GF-D8 (cell line): ENCODE results near the gene TRAFD1.

ENCODE experiments used
- DNase-seq: peaks from one replicate; lab custom pipeline; 2025; lab: John Stamatoyannopoulos, UW

TRAFD1 gene

DNA sequence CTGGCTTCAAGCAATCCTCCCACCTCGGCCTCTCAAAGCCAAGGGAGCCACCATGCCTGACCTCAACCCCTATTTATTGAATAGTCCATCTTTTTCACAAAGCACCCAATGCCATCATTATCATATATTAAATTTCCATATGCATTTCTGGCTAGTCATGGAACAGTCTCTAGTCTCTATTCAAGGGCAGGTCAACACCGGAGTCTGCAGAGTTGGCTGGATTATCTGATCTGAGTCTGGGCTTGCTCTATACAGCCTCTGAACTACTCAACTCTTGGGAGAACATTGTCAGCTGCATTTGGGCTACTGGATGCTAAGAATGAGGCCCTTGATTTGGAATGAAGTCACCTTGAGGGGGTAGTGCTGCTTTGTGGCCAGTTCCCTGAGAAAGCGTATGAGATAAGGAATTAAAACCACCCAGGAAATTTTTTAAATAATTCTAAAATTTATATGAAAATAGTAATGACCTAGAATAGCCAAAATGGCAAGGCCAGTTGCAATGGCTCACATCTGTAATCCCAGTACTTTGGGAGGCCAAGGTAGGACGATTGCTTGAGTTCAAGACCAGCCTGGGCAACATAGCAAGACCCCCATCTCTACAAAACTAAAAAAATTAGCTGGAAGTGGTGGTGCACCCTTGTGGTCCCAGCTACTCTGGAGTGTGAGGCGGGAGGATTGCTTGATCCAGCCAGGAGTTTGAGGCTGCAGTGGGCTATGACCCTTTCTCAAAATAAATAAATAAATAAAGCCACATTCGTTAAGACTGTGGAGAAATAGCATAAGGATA, 9.9 kb upstream of the TRAFD1 start:
- DNase-seq = no peak

DNA sequence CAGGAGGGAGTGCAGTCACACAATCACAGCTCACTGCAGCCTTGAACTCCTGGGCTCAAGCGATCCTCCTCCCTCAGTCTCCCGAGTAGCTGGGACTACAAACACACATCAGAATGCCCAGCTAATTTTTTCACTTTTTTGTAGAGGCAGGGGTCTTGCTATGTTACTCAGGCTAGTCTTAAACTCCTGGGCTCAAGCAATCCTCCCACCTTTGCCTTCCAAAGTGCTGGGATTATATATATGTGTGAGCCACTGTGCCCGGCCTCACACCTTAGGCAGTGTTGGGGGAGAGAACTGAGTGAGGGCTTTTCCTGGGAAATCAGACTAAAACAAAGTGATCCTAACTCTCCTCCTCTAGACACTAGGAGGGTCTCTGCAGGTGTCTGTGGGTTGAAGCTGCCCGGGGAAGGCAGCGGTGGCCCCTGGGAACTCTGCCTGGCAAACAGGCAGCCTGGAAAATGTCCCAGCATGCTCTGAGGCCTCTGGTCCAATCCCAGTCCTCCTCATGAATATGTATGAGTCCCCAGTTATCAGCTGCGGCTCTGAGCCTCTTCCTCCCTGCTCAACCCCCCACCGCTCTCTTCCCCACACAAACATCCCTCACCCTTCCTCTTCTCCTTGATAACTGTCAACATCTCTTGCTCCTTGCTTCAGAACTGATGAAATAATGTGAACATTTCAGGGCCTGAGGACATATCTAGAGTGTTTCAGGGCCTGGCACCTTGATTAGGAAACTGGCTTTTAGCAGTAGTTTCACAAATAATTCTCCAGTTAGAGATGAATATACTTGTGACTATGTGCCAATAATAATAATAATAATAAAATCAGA, 8.9 kb upstream of the TRAFD1 start:
- peak; percentile 56 for DNase-seq

DNA sequence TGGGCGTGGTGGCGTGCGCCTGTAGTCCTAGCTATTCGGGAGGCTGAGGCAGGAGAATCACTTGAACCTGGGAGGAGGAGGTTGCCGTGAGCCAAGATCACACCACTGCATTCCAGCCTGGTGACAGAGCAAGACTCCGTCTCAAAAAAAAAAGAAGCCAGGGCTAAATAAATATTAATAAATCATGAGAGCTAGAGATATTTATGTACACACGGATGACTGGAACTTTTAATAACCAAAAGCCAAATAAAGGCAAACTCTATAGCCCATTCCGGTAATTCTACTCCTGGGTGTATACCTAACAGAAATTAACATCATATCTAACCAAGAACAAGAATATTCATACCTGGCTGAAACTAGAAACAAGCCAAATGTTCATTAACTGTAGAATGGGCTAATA, 7.7 kb upstream of the TRAFD1 start:
- DNase-seq = no peak

DNA sequence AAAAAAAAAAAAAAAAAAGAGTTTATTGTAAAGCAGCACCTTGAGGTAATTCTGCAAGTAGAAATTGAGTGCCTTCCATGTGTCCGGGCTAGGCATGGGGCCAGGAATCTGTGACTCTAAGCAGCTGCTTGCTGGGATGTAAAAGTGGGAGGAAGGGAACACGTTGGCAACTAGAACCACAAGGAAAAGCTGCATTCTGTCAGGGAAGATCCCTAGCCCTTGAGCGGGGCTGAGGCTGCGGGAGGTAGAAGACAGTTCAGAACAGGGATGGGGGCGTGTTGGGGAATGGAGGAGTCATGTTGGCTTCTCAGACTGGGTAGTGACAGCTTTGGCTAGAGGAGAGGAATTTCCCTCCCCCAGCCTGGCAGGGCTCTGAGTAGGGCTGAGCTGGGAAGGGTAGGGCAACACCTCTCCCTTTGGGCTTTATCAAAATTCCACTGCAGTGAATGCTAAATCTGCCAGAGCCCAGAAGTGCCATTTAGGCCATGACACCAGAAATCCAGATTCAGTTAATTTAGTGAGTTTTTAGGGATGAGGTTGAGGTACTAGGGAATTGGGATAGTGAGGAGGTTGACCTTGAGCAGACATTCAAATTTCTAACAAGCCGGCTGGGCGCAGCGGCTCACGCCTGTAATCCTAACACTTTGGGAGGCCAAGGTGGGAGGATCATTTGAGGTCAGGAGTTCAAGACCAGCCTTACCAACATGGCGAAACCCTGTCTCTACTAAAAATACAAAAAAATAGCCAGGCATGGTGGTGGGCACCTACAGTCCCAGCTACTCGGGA, 3.4 kb upstream of the TRAFD1 start:
- DNase-seq = no peak

DNA sequence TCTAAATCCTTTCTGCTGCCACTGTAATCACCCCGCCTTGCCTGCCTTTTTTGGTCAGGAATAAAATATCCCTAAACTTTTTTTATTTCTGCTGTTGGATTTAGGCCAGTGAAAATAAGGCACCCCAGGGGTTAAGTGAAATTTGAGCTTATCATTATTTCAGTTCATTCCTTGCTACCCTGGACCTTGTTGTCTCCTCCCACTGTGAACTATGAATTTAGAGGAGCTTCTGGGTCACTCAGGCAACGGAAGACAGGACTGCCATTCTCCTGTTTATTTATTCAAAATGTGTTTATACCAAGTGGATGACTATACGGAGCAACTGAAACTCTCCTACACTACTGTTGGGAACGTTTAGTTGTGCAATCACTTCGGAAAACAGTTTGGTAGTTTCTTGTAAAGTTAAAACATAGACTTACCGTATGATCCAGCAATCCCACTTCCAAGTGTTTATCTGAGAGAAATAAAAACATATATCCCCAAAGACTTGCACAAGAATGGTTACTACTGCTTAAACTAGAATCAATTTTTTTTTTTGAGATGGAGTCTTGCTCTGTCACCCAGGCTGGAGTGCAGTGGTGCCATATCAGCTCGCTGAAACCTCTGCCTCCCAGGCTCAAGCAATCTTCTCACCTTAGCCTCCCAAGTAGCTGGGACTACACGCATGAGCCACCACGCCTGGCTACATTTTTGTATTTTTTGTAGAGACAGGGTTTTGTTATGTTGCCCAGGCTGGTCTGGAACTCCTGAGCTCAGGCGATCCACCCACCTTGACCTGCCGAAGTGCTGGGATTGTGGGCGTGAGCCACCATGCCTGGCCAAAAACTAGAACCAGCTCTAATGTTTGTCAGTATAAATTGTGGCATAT, 2.3 kb upstream of the TRAFD1 start:
- DNase-seq = no peak

DNA sequence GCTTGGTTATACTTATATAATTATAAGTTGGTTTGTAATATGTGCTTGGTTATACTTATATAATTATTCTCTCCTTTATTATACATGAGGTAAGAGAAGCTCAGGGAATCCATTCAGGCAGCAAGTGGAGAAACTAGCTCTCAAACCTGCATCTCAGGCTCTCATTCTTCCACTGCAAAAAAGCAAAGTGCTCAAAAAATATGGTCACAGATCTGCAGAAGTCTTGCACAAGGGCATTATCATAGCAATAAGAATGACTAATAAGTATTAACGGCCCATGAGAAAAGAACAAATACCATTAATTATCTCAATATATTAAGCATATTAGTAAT, 476 bp upstream of the TRAFD1 start:
- no peak for DNase-seq

DNA sequence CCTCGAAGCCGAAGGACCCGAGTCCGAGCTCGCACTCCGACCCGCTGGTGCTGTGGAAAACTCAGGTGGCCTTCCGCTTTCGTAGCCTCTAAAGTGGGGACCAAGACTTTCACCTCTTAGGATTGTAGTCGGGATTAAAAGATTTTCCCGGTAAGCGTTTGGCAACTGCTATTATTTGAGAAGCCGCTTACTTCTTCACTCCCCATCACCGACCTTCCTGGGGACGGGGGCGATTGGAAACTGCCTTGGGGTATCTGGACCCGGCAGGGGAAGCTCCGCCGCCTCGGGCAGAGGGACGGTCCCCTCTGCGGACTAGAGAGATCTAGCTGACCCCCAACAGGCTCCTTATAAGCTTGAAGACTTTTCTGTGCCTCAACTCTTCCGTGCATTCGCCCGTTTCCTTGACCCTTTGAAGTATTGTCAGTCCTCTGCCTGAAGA, 659 bp downstream of the TRAFD1 start:
- no peak for DNase-seq

DNA sequence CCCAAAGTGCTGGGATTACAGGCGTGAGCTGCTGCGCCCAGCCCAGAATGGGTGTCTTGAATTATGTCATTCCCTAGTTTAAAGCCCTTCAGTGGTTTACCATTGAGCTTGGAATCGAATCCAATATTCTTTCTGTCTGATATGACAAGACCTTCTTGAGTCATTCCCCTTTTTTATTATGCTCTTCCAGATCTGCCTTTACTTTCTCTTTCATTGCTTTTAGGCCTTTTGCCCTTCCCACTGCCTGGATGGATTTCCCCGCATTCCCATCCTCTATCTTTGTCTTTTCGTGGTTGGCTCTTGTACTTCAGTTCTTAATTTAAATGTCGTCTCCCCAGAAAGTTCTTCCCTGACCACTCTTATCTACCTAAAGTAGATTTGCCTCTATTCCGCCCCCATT, 1.6 kb downstream of the TRAFD1 start:
- DNase-seq = no peak

DNA sequence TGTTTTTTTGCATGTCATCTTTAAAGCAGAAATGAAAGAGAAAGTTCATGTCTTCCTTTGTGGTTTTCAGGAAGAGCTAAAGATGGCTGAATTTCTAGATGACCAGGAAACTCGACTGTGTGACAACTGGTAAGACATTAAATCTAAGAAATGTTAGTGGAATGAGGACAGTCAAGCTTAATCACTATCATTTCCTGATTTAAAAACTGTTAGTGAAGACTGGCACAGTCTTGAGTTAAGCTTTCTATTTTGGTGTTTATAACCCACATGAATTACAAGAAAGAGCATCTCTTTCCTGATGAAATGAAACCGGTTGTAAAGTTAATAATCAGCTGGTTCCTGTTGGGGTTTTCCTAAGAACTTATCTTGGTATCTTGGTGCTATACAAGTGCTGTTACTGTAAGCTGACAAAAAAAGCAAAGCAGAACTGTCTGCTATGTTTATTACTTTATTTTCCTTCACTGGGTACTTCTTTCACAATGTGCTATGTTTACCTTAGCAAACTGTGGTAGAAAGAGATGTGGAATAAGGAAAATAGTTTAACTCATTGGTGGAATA, 5.2 kb downstream of the TRAFD1 start:
- DNase-seq = peak; percentile 71

DNA sequence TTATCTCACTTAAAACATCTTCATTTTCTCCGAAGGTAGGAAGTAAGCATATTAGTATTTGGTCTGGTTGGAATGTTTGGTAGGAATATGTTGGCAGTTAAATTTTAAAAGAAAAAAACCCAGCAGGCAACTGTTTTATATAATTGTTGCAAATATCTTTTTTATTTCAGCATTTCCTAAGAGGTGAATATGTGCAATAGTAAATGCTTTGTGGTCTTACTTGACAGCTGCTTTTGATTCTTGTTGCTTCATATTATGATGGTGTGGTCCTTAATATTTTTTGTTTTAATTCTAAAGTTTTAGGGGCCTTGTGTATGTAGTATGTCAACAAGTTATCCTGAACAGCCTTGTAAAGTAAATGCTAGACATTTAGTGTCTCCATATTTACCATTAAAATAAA, 6.3 kb downstream of the TRAFD1 start:
- no peak for DNase-seq

DNA sequence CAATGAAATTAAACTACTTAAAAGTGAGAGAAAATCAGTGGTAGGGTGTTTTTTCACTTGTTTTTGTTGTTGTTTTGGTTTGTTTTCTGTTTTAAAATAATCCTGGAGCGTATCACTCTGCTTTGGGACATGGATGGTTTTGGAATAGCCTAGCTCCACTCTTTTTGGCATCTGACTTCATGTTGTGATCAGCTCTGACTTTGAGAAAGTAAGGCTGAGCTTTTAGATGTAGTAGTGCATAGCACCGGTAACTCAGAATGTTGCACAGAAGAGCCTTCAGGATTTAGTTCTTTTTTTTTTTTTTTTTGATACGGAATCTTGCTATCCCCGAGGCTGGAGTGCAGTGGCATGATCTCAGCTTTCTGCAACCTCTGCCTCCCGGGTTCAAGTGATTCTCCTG, 8.1 kb downstream of the TRAFD1 start:
- DNase-seq = no peak

DNA sequence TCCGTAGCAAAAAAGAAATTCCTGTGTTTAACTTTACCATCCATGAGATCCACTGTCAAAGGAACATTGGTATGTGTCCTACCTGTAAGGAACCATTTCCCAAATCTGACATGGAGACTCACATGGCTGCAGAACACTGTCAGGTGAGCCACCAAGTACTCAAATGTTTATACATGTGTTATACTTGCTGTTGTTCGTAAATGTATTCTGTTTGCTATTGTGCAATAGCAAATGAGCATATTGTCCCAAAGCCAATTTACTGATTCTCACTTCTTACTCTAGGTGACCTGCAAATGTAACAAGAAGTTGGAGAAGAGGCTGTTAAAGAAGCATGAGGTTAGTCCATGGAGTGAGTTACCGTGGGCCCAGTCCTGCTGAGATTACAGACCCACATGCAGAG, 9.4 kb downstream of the TRAFD1 start:
- no peak for DNase-seq

DNA sequence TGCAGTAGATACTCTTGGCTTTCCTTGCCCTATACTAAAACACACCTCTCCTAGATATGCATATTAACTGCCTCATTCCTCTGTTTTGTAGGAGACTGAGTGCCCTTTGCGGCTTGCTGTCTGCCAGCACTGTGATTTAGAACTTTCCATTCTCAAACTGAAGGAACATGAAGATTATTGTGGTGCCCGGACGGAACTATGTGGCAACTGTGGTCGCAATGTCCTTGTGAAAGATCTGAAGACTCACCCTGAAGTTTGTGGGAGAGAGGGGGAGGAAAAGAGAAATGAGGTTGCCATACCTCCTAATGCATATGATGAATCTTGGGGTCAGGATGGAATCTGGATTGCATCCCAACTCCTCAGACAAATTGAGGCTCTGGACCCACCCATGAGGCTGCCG, 15.4 kb downstream of the TRAFD1 start:
- peak; percentile 90 for DNase-seq

DNA sequence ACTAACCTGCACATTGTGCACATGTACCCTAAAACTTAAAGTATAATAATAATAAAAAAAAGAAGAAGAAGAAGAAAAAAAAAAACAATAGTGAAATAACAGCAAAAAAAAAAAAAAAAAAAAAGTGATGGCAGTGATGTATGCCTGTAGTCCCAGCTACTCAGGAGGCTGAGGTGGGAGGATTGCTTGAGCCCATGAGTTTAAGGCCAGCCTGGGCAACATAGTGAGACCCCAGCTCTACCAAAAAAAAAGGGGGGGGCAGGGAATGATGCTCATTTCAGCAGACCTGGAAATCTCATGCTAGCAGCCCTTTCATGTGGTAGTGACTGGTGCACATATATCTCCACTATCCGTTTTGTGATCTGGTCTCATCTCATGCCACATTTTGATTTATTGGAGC, 20.8 kb downstream of the TRAFD1 start:
- DNase-seq = no peak

DNA sequence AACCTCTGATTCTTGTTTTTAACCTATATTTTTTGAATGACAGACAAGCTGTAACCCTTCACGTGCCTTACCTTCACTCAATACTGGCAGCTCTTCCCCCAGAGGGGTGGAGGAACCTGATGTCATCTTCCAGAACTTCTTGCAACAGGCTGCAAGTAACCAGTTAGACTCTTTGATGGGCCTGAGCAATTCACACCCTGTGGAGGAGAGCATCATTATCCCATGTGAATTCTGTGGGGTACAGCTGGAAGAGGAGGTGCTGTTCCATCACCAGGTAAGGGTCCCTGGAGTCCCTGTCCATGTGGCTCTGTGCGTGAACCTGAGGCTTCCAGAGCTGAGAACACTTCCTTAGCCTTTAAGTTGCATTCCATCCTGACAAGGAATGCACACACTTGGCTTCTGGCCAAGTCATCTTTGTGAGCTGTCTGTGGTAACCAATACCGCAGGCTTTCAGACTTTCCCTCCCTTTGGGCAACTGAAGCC, 22.7 kb downstream of the TRAFD1 start:
- DNase-seq = no peak

DNA sequence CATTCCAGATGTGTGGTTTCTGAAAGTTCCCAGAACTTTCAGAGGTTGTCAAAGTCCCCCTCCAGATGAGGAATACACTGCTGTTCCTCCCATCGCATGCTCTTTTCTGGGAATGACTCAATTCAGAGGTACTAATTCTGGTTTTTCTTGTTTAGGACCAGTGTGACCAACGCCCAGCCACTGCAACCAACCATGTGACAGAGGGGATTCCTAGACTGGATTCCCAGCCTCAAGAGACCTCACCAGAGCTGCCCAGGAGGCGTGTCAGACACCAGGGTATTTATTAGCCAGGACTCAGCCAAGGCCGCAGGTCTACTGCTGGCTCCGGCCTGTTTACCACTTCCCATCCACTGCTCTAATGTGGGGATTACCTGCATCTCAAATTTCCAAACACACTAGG, 24.2 kb downstream of the TRAFD1 start:
- no peak for DNase-seq

DNA sequence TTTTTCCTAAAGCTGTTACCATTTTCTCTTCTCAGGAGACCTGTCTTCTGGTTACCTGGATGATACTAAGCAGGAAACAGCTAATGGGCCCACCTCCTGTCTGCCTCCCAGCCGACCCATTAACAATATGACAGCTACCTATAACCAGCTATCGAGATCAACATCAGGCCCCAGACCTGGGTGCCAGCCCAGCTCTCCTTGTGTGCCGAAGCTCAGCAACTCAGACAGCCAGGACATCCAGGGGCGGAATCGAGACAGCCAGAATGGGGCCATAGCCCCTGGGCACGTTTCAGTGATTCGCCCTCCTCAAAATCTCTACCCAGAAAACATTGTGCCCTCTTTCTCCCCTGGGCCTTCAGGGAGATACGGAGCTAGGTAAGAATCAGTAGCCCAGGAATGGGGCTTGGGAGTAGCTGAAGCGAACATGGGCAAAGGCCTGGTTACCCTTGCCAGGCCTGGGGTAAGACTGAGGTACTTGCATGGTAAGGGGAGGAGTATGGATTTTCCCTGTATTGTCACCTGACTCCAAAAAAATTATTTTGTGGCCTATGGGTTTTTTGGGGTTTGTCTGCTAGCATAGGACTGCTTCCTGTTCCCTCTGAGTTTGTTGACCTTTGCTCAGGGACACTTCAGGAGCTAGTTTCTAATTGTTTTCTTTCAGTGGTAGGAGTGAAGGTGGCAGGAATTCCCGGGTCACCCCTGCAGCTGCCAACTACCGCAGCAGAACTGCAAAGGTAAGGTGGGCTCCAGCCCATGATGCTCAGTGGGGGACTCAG, 26.6 kb downstream of the TRAFD1 start:
- DNase-seq = no peak

DNA sequence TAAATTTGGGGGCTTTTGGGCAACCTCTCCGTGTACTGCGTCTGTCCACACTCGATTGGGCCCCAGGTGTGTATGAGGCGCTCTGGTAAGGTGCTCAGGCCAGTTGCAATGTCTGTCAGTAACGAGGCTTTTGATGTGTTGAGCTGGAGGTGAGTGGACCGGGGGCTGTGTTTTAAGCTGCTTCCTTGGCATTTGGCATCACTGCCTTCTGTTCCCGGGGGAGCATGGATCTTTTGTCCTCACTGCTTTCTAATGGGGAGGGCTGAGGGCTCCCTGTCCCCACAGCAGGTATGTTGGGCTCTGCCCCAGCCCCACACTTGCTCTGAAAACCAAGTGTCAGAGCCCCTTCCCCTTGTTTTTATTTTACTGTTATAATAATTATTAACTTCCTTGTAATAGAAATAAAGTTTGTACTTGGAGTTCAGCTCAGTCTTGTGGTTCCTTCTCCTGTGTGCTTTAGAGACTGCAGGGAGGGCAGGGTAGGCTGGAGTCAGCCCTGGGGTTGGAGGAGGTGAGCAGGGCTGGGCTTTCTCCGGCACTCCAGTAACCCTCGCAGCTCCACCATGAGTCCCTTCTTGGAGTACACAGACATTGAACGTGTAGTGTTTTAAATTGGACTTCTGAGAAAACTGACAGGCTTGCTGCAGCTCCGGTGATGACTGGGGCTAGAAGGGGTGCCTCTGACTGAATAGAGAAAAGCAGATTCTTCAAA, 28.0 kb downstream of the TRAFD1 start:
- DNase-seq = no peak

DNA sequence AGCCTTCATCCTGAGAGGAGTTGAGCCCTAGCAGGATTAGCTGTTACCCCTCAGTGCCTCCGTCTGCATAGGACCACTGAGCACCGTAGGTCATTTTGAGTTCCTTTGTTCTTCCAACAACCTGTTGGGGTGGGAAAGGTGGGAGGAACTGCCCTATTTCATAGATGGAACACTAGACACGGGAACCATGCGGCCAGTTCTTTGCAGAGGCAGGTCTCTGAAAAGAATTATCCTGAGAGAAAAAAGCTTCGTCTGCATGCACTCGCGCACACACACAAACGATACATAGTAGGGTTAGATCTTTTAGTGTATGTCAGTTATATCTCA, 28.5 kb downstream of the TRAFD1 start:
- no peak for DNase-seq
